Parathyroid adenoma (tissue), 2 donors: ENCODE data around the gene TMEM120B.
A peak's percentile ranks its signal among the peaks of the same experiment; 100 is the strongest.
"Not testable (repeated sequence)": the region's sequence is repeated elsewhere in the genome, so short reads cannot be mapped to it uniquely, and the experiment has no call there.

Source experiments
- H2AFZ ChIP-seq: fragments of 300-600 bp; sonication (generic); one replicate; pipeline ENCODE4 v1.7.0; 2017; ENCODE audit warnings: antibody characterized with exemption, mild to moderate bottlenecking
- H3K27ac ChIP-seq: fragments of 300-600 bp; sonication (generic); one replicate; pipeline ENCODE4 v1.7.0; 2017
- H3K27me3 ChIP-seq: fragments of 300-600 bp; sonication (generic); one replicate; pipeline ENCODE4 v1.7.0; 2017; ENCODE audit warnings: low read length; ENCODE audit not compliant: control insufficient read depth, insufficient read depth
- H3K36me3 ChIP-seq: fragments of 300-600 bp; sonication (generic); one replicate; pipeline ENCODE4 v1.7.0; 2017; ENCODE audit warnings: low read length; ENCODE audit not compliant: control insufficient read depth, insufficient read depth
- H3K4me1 ChIP-seq: fragments of 300-600 bp; sonication (generic); one replicate; pipeline ENCODE4 v1.7.0; 2017; ENCODE audit warnings: control low read depth
- H3K4me2 ChIP-seq: fragments of 300-600 bp; sonication (generic); one replicate; pipeline ENCODE4 v1.7.0; 2017; ENCODE audit warnings: low read length
- H3K4me3 ChIP-seq: fragments of 300-600 bp; sonication (generic); one replicate; pipeline ENCODE4 v1.7.0; 2017; ENCODE audit warnings: low read depth, low read length
- H3K79me2 ChIP-seq: fragments of 300-600 bp; sonication (generic); one replicate; pipeline ENCODE4 v1.7.0; 2017; ENCODE audit warnings: control low read depth
- H3K9ac ChIP-seq: fragments of 300-600 bp; sonication (generic); one replicate; pipeline ENCODE4 v1.7.0; 2017; ENCODE audit warnings: mild to moderate bottlenecking
- H3K9me3 ChIP-seq: fragments of 300-600 bp; sonication (generic); one replicate; pipeline ENCODE4 v1.7.0; 2017; ENCODE audit warnings: low read length; ENCODE audit not compliant: control insufficient read depth
- CTCF ChIP-seq: fragments of 300-600 bp; sonication (generic); IDR thresholded peaks from one replicate; pipeline ENCODE4 v1.7.0; 2017; ENCODE audit warnings: antibody characterized with exemption, mild to moderate bottlenecking
- donor health status: primary hyperparathyroidism.

TMEM120B gene

GRCh38 chr12:121712461-121713256 is at the start of gene TMEM120B:
Gene TMEM120B (plus strand): TSS chr12:121712752. CDS start chr12:121712896, 144 bp downstream.
- peak within 1 kb of the TSS; percentile 39 for H3K27ac ChIP-seq
- H3K9ac ChIP-seq, result peak within 1 kb of the TSS; percentile 37
- peaks cover 5% of the 10 kb centered on the region for H3K79me2 ChIP-seq
- H2AFZ ChIP-seq, result peak within 1 kb of the TSS; percentile 95
- no peaks in the 10 kb centered on the region for H3K36me3 ChIP-seq
- no peaks in the 10 kb centered on the region for H3K9me3 ChIP-seq
- peak within 1 kb of the TSS; percentile 95 for H3K4me3 ChIP-seq
- peak within 1 kb of the TSS; percentile 89 for H3K4me2 ChIP-seq
- no peaks in the 10 kb centered on the region for H3K27me3 ChIP-seq
- H3K4me1 ChIP-seq, result peaks cover 18% of the 10 kb centered on the region
- TF ChIP-seq CTCF, result no peak

- H3K27ac ChIP-seq, result no peak overlapping the region
Measured at GRCh38 chr12:121663610-121663929, 49.0 kb upstream of the TMEM120B start.

GRCh38 chr12:121666829-121667228 is 45.7 kb upstream of the TMEM120B start:
- H3K27ac ChIP-seq, H2AFZ ChIP-seq, H3K27me3 ChIP-seq, H3K9ac ChIP-seq, H3K9me3 ChIP-seq, H3K79me2 ChIP-seq, H3K4me1 ChIP-seq, H3K4me2 ChIP-seq, H3K36me3 ChIP-seq, H3K4me3 ChIP-seq: not testable (repeated sequence)

More at GRCh38 chr12:121663610-121663929, 49.0 kb upstream of the TMEM120B start:
- H3K4me1 ChIP-seq, result no peaks in the 10 kb centered on the region
- H3K27me3 ChIP-seq, result no peaks in the 10 kb centered on the region
- no peak for TF ChIP-seq CTCF
- no peak overlapping the region for H3K9ac ChIP-seq
- H3K79me2 ChIP-seq, result no peaks in the 10 kb centered on the region
- H3K36me3 ChIP-seq, result no peaks in the 10 kb centered on the region
- H3K9me3 ChIP-seq, result no peaks in the 10 kb centered on the region
- H3K4me3 ChIP-seq, result no peak overlapping the region
- no peak overlapping the region for H3K4me2 ChIP-seq
- H2AFZ ChIP-seq, result no peak overlapping the region

GRCh38 chr12:121668750-121669520 is 43.6 kb upstream of the TMEM120B start:
- Histone ChIP-seq H3K9ac (no peak overlapping the region), H3K4me2 (no peak overlapping the region), H3K79me2 (no peaks in the 10 kb centered on the region), H3K36me3 (no peaks in the 10 kb centered on the region), H2AFZ (no peak overlapping the region), H3K27me3 (no peaks in the 10 kb centered on the region), H3K4me3 (no peak overlapping the region), H3K27ac (no peak overlapping the region), H3K4me1 (no peaks in the 10 kb centered on the region), H3K9me3 (no peaks in the 10 kb centered on the region)
- peak; percentile 67 for TF ChIP-seq CTCF

GRCh38 chr12:121669521-121669900 is 43.0 kb upstream of the TMEM120B start, which contains the start of gene MORN3:
Gene MORN3 (minus strand): TSS chr12:121669654. CDS start chr12:121669483, 171 bp downstream.
- Histone ChIP-seq H3K36me3 (no peaks in the 10 kb centered on the region), H3K27ac (no peak within 1 kb of the TSS), H3K27me3 (no peaks in the 10 kb centered on the region), H3K4me2 (no peak within 1 kb of the TSS), H3K79me2 (no peaks in the 10 kb centered on the region), H3K9me3 (no peaks in the 10 kb centered on the region), H2AFZ (no peak within 1 kb of the TSS), H3K4me3 (no peak within 1 kb of the TSS), H3K4me1 (no peaks in the 10 kb centered on the region), H3K9ac (no peak within 1 kb of the TSS)
- no peak for TF ChIP-seq CTCF
